Cardiac fibroblast (primary cell): ENCODE measurements around the gene TNIP1.

Source experiments
- DNase-seq, 2 donors: peaks; one replicate each; pipeline versions ENCODE4 v3.0.0 to v3.0.0-alpha.2; 2010; ENCODE audit warnings: low read depth in 2 of 2
- H3K4me3 ChIP-seq, 2 donors: replicated peaks in 1 of 2; 1 replicate in 1 of 2; 2 replicates in 1 of 2; pipeline ENCODE4 v1.5.1; 2011; ENCODE audit warnings: low read depth in 2 of 2, low read length in 2 of 2, mild to moderate bottlenecking in 2 of 2, moderate library complexity in 1 of 2
- CTCF ChIP-seq: IDR thresholded peaks from one replicate; pipeline ENCODE4 v1.5.1; 2011; ENCODE audit warnings: low read depth, mild to moderate bottlenecking, low read length, inconsistent platforms

TNIP1 gene

GRCh38 chr5:151002250-151002649, 78.6 kb downstream of the TNIP1 start:
- peak; percentile 49 for TF ChIP-seq CTCF
- H3K4me3 ChIP-seq: no peak overlapping the region
- peak; percentile 71 for DNase-seq

GRCh38 chr5:151001436-151001835, 79.4 kb downstream of the TNIP1 start:
- no peak for DNase-seq
- no peak for TF ChIP-seq CTCF
- no peak overlapping the region for H3K4me3 ChIP-seq

GRCh38 chr5:150999704-151000442, 81.0 kb downstream of the TNIP1 start:
- H3K4me3 ChIP-seq: no peak overlapping the region
- TF ChIP-seq CTCF: no peak
- DNase-seq: peak; percentile 40 to 60

GRCh38 chr5:150993826-150994412, 86.9 kb downstream of the TNIP1 start:
- H3K4me3 ChIP-seq: no peak overlapping the region
- no peak for DNase-seq
- TF ChIP-seq CTCF: no peak

GRCh38 chr5:150993422-150993821, 87.4 kb downstream of the TNIP1 start:
- no peak overlapping the region for H3K4me3 ChIP-seq
- no peak for DNase-seq
- TF ChIP-seq CTCF: no peak

GRCh38 chr5:150992705-150993104, 88.1 kb downstream of the TNIP1 start:
- DNase-seq: no peak
- H3K4me3 ChIP-seq: no peak overlapping the region
- no peak for TF ChIP-seq CTCF
